PC-9 (cell line): Measurements from ENCODE around the gene CRIP1. TPM values are rescaled to one million over a fixed set of nuclear protein-coding genes. Genes with fewer than 3 reads are reported as not detected.

Experiments
- BruUV-seq: library from RNA; stranded (reverse); fragments of 400-500 nt; replicated peaks from 2 replicates; lab custom pipeline; 2021; lab: Mats Ljungman, UMichigan
- CTCF ChIA-PET: fragments of 300-600 bp; sonication (Branson Sonifier 250); formaldehyde crosslinking; loops from one replicate; lab custom pipeline; 2022; ENCODE audit warnings: antibody characterized with exemption; lab: Charles Lee
- POLR2A ChIA-PET: fragments of 300-600 bp; sonication (Branson Sonifier 250); formaldehyde crosslinking; loops from one replicate; lab custom pipeline; 2022; ENCODE audit warnings: antibody characterized with exemption; ENCODE audit not compliant: unreplicated experiment; lab: Charles Lee
- DNase-seq, 2 experiments: peaks; one replicate each; pipeline versions ENCODE4 v3.0.0 to v3.0.0-alpha.2; 2015 to 2022; ENCODE audit warnings: mixed read lengths in 1 of 2
- H2AFZ ChIP-seq: fragments of 200-600 bp; sonication (generic); 2 replicates; pipeline ENCODE4 v1.8.1; 2017; ENCODE audit warnings: antibody characterized with exemption
- H3F3A ChIP-seq: fragments of 200-600 bp; sonication (generic); 2 replicates; pipeline ENCODE4 v1.8.1; 2017; ENCODE audit warnings: antibody characterized with exemption, mild to moderate bottlenecking, low read depth; ENCODE audit not compliant: insufficient read depth
- H3K27ac ChIP-seq: fragments of 200-600 bp; sonication (generic); 2 replicates; pipeline ENCODE4 v1.6.1; 2016; ENCODE audit warnings: mixed run types
- H3K27me3 ChIP-seq: fragments of 200-600 bp; sonication (generic); 2 replicates; pipeline ENCODE4 v1.6.1; 2016; ENCODE audit warnings: low read depth, mixed run types; ENCODE audit not compliant: insufficient read depth
- H3K36me3 ChIP-seq: fragments of 200-600 bp; sonication (generic); 2 replicates; pipeline ENCODE4 v1.6.1; 2016; ENCODE audit warnings: low read depth, mixed run types
- H3K4me1 ChIP-seq: fragments of 200-600 bp; sonication (generic); replicated peaks from 2 replicates; pipeline ENCODE4 v1.6.1; 2016; ENCODE audit warnings: mixed run types; ENCODE audit not compliant: insufficient read depth
- H3K4me2 ChIP-seq: fragments of 200-600 bp; sonication (generic); 2 replicates; pipeline ENCODE4 v1.6.1; 2017; ENCODE audit warnings: mixed run types
- H3K4me3 ChIP-seq: fragments of 200-600 bp; sonication (generic); 2 replicates; pipeline ENCODE4 v1.6.1; 2016; ENCODE audit warnings: mixed run types
- H3K79me2 ChIP-seq: fragments of 200-600 bp; sonication (generic); 2 replicates; pipeline ENCODE4 v1.6.1; 2017; ENCODE audit warnings: low read depth, mixed run types
- H3K9me2 ChIP-seq: fragments of 200-600 bp; sonication (generic); 2 replicates; pipeline ENCODE4 v1.8.1; 2017; ENCODE audit warnings: mild to moderate bottlenecking; ENCODE audit not compliant: insufficient read depth
- H3K9me3 ChIP-seq: fragments of 200-600 bp; sonication (generic); 2 replicates; pipeline ENCODE4 v1.8.1; 2016; ENCODE audit warnings: low read depth; ENCODE audit not compliant: insufficient read depth
- H4K20me1 ChIP-seq: fragments of 200-600 bp; sonication (generic); 2 replicates; pipeline ENCODE4 v1.8.1; 2017; ENCODE audit not compliant: insufficient read depth
- CTCF ChIP-seq: fragments of 200-600 bp; sonication (generic); conservative IDR thresholded peaks from 2 replicates; pipeline ENCODE4 v1.6.1; 2017; ENCODE audit warnings: mixed run types, antibody characterized with exemption, mild to moderate bottlenecking, moderate library complexity
- EZH2 ChIP-seq: fragments of 200-600 bp; sonication (generic); IDR thresholded peaks from 2 replicates; pipeline ENCODE4 v1.8.0; 2017; ENCODE audit warnings: antibody characterized with exemption, low read depth
- intact Hi-C: fragments of 100-400 bp; cut with micrococcal nuclease; formaldehyde crosslinking; loops from one replicate; pipeline ENCODE4 v1.10.0; 2022; ENCODE audit not compliant: unreplicated experiment
- total RNA-seq: library from RNA; stranded (reverse); gene quantifications from 2 replicates; pipeline ENCODE4 v1.2.3, GENCODE V29; 2021

CRIP1 gene
- total RNA-seq, 1 experiment from 2014 or later = 296 TPM

- no peak overlapping the region for H3K4me2 ChIP-seq
- H3K4me1 ChIP-seq = no peaks in the 10 kb centered on the region
- H3K79me2 ChIP-seq = 0 out of 2 replicates have a peak, but pooled peaks cover 3% of the 10 kb centered on the region
- H3K4me3 ChIP-seq = no peak overlapping the region
- no peaks in the 10 kb centered on the region for H3K9me3 ChIP-seq
- H4K20me1 ChIP-seq = peaks cover 25% of the 10 kb centered on the region
- TF ChIP-seq EZH2 (no peak), CTCF (no peak)
- ChIA-PET POLR2A (no interaction called here), CTCF (no interaction called here)
- no peaks in the 10 kb centered on the region for H3K9me2 ChIP-seq
- no peaks in the 10 kb centered on the region for H3F3A ChIP-seq
- DNase-seq = no peak
- no peaks in the 10 kb centered on the region for H3K36me3 ChIP-seq
- H2AFZ ChIP-seq = no peak overlapping the region
- BruUV-seq = no TSS peak
- intact Hi-C loops = no loop called here
- H3K27me3 ChIP-seq = no peaks in the 10 kb centered on the region
- H3K27ac ChIP-seq = no peak overlapping the region
These were observed 43.9 kb upstream of the CRIP1 start for GRCh38 chr14:105442834-105443233.

GRCh38 chr14:105444859-105445258, 41.8 kb upstream of the CRIP1 start:
- TF ChIP-seq EZH2 = no peak
- no peak overlapping the region for H3K4me3 ChIP-seq
- no TSS peak for BruUV-seq
- H3K36me3 ChIP-seq = no peaks in the 10 kb centered on the region
- no peak overlapping the region for H3K27ac ChIP-seq
- H3K79me2 ChIP-seq = no peaks in the 10 kb centered on the region
- H3F3A ChIP-seq = no peaks in the 10 kb centered on the region
- no peak overlapping the region for H3K4me2 ChIP-seq
- CTCF ChIA-PET = no interaction called here
- intact Hi-C loops = no loop called here
- no peaks in the 10 kb centered on the region for H3K9me3 ChIP-seq
- H3K27me3 ChIP-seq = no peaks in the 10 kb centered on the region
- H2AFZ ChIP-seq = no peak overlapping the region
- POLR2A ChIA-PET = no interaction called here
- DNase-seq = no peak
- no peaks in the 10 kb centered on the region for H3K4me1 ChIP-seq
- H3K9me2 ChIP-seq = no peaks in the 10 kb centered on the region
- H4K20me1 ChIP-seq = peaks cover 23% of the 10 kb centered on the region

- CTCF ChIA-PET = no interaction called here
- POLR2A ChIA-PET = no interaction called here
- no peak for DNase-seq
- Histone ChIP-seq H3K9me3 (no peaks in the 10 kb centered on the region), H3K9me2 (no peaks in the 10 kb centered on the region), H3K4me3 (no peak overlapping the region), H3K4me2 (no peak overlapping the region), H3K79me2 (no peaks in the 10 kb centered on the region), H3K4me1 (no peaks in the 10 kb centered on the region), H3K36me3 (no peaks in the 10 kb centered on the region), H3K27ac (no peak overlapping the region), H4K20me1 (peaks cover 23% of the 10 kb centered on the region), H3F3A (no peaks in the 10 kb centered on the region), H2AFZ (no peak overlapping the region), H3K27me3 (no peaks in the 10 kb centered on the region)
- no peak for TF ChIP-seq CTCF
- no peak for TF ChIP-seq EZH2
- no TSS peak for BruUV-seq
- intact Hi-C loops = no loop called here
These were observed 41.4 kb upstream of the CRIP1 start for GRCh38 chr14:105445290-105445689.
